ENCODE results near the gene NXPH1.

The NXPH1 gene

DNA sequence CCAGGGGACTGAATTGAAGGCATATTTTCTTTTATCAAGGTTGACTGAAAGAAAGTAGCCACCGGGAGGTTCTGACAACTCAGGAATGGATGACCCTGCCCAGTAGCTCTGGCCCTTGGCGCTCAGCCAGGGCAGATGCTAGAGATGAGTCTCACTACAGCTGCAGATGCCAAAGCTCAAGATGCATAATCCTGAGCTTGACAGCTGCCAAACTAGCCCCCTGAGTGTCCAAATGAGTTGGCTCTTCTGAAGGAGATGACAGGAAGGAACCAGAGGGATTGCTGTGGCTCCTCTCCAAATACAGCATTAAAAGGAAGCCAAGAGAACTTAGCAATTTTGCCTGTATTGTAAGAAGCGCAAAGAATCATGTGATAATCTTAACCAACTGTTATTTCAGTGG lies 78.4 kb downstream of the NXPH1 start:
- FAIRE-seq: no peak

DNA sequence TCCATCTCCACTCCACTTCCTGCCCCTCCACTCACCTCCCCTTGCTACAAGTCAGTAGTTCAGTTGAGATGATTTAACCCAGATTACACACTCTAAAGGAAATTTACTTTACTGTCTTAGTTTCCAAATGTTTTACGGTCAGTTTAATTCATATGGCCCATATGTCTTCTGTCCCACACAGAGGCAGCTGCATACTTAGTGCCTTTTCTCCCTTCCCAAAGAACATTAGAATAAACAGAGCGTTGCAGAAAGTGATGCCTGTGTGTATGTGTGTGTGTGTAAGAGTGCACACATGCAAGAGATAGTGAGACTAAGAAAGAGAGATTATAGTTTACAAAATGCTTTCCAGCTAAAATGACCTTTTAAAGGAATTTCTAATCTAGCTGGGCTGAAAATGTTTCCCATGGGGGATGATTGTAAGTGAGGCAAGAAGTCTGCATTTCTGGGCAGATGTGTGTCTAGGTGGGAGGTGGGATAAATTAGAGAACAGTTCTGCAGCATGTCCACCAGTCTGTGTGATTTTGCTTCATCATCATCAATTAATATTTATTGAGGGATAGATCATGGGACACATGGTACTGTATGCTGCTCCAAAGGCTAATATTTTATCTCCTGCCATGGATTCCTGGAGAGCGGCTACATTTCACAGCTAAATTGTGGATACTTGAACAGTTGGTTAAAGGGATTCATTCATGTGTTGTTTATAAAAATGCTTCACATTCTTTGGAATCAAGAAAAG lies 81.5 kb downstream of the NXPH1 start:
- no peak for FAIRE-seq

DNA sequence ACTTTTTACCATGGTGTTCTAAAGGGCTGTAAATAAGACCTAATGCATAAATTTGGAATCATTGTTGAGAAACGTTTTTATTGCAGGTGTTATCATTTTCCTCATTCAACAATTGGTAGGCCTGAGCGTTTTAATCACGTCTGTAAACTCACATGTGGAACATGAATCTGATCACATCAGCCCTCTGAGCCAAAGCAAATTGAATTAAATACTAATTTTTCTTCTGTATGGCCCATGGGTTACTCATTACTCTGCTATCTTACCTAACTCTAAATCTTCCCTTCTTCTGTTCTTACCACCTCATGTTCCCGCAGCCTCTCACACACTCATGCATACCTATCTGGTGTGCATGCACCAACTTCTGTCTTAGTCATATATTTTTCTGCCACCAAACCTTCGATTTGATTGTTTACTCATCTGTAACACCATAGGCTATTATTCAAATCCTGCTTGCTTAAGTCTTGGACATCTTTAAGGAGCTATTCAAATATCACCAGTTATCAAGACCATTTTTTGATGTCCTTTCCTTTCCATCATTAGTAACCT lies 82.3 kb downstream of the NXPH1 start:
- FAIRE-seq: no peak

DNA sequence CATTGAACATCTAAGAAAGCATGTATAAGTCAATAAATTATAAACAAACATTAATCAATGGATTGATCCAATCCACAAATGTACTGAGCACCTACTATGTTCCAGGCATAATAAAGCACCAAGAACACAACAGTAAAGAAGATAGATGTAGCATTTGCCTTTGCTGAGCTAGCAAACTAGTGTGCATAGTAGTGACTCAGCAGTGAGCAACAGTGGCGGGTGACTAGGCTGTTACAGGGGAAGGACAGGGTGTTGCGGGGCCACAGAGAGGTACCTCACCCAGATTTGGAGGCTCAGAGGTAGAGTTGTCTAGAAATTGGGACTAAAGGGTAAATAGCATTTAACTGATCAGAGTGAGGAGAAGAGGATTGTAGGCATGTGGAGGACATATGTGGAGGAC lies 83.6 kb downstream of the NXPH1 start:
- no peak for FAIRE-seq

DNA sequence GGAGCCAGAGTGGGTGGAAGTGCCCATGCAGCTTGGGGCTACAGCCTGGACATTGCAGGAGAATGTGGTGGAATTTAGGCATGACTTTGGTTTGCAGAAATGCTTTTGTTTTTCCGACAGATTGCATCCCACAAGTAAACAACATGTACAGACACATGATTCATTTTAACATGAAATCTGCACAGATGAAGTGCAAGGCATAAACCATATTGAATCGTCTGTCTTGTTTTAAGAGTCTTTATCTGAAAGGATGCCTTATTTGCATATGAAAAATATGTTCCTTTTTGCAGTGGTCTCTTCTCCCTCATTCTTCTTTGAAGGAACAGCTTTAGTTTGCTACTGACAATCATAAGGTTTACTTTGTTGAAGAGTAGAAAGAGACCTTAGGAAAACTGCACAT lies 94.9 kb downstream of the NXPH1 start:
- no peak for FAIRE-seq

DNA sequence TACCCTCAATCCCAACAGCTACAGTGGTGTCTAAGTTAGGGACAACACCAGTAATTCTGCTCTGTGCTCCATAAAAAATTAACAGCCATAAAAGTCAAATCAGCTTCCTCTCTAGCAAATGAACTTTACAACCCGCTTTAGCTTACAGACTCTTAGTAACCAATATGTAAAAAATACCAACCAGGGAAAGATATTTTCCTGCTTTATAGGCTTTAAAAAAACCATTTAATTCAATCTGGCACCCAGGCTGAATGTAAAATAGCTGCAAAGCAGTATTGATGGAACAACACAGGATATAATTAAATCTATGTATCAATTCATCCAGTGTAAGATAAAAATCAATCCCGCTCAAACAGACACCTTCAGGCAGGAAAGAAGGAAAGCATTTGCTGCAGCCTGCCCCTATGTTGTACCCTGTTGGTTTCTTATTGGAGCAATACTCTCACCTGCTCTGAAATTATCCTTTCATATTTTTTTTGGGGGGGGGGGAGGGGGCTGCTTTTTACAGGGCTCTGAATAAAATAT lies 98.6 kb downstream of the NXPH1 start:
- FAIRE-seq: no peak

DNA sequence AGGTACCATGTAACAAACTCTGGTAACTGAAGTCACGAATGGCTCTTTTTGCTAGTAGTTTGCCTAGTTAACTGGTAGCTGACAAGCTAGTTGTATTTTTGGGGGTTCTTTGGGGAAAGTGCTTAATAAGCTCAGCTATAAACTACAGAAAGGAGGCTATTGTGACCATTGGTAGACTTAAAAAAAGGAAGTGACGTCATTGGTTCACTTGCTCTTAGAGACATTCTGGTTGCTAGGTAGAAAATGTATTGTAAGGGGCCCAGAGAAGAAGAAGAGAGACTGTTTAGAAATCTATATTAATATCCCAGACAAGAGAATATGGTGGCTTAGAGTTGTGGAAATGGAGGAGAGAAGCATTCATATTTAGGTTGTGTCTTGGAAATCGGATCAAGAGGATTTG lies 103.0 kb downstream of the NXPH1 start:
- FAIRE-seq: no peak

DNA sequence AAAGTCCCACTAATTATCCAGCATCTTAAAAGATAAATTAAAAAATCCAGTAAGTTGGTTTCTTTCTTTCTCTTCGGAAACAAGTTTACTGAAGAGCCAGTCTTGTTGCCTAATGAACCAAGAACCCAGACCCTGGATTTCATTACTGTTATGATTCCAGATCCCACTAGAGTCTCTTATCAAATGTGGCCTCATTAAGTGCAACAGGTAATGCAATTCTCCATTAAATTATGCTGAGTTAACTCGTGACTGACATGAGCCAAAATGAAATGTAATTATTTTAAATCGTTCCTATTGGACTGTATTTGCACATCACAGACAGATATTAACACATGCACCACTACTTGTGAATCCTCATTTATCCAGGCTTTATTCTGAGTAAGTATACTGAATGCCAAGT lies 115.6 kb downstream of the NXPH1 start:
- no peak for FAIRE-seq

DNA sequence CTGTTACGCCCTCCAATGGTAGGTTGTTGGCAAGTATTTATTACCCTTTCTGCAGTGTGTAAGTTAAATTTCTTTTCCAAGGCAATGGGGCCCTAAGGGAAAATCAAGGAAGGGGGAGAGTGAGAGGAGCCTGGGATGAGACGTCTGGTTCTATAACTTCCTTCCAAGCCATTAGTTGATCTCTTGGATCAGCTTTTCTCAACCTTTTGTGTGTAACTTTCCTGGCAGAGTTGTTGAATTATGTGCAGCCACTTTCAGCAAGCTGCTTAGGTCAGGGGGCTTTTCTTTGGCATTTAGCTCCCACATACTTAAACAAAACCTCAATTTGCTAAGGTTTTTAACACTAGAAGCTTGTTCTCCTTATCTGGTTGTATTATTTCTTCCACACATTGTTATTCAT lies 127.1 kb downstream of the NXPH1 start:
- no peak for FAIRE-seq

DNA sequence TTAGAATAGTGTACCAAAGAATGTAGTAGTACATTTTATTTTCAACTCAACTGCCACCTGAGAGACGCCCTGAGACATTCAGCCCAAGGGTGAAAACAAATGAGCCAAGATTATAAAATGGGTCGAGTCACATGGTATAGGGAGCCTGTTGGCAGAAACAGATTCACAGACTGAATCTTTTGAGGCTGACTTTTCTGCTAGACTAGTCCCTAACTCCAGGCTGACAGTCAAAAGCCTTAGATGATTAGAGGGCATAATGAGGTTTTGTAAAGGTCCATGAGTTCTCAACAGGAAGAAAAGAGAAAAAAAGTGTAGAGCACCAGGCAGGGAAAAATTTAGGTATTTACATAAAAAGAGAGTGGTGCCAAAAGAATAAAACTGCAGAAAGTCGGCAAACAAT lies 128.0 kb downstream of the NXPH1 start:
- FAIRE-seq: no peak

DNA sequence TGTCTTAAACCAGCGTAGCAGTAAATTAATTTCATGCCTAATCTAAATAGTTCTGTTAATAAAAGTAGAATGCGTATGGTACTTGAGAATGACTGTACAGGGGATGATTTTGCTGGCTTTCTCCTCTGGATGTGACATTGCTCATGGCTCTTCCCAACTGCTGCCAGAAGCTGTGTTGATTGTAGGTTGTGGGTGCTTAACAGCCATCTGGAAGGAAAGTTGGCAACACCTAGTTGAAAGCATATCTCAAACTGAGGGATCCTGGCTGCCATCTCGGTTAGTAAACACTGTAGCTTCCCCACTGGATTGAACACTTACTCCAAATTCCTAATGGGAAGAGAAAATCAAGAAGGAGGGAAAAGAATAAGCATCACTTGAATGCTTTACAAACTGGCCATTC lies 130.9 kb downstream of the NXPH1 start:
- no peak for FAIRE-seq

DNA sequence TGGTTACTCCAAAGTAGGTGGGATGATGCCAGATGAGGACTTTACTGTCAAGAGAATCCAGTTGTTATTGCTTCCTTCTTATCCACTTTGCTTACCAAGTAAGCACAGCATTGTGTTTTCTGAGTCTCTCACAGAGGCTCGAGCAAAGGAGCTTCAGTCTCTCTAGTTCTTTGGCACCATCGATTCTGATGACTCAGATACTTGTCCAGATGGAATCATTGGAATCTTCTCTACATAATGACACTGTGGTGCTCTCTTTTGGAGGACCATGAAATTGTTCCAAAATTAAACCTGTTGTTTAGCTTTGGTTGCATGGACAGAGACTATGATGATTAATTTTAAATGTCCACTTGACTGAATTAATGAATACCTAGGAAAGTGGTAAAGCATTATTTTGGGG lies 132.6 kb downstream of the NXPH1 start:
- FAIRE-seq: no peak

DNA sequence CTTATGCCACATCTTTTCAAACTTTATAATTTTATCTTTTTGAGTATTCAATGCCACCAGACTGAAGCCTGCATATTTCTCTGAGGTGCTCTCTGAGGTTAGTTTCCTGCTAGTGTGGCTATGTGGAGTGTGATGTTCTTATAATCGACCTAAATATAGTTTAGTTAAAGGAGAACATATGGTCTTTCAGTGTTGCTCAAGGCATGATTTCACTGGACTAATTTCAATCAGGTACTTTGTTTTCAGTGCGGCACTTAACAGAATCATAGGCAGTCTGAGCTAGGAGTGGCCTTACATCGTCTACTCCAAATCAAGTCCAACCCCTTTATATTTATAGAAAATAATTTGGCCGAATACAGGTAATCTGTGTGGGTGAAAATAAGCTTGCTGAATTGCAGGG lies 134.2 kb downstream of the NXPH1 start:
- no peak for FAIRE-seq

DNA sequence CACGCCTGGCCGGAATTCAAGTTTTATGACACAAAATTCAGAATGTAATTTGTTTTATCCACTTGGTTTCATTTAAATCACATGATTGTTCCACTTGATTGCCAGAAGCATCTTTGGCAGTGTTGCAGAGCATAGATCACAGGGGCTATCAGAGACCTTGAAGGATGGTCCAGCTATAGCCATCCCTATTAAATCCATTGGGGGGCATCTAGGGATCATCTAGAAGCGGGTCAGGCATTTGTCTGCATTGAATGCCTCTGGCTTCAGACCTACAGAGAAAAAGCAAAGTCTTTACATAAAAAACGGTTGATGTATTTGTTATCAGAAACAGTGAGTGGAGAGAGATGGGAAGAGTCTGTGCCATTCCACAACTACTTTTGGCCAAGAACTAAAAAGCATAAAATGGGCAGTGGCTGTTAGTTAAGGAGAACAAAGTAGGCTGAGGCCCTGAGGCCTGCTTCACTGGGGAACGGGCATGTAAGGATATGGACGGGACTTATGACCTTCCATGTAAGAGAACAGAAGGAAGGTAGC lies 146.3 kb downstream of the NXPH1 start:
- no peak for FAIRE-seq

DNA sequence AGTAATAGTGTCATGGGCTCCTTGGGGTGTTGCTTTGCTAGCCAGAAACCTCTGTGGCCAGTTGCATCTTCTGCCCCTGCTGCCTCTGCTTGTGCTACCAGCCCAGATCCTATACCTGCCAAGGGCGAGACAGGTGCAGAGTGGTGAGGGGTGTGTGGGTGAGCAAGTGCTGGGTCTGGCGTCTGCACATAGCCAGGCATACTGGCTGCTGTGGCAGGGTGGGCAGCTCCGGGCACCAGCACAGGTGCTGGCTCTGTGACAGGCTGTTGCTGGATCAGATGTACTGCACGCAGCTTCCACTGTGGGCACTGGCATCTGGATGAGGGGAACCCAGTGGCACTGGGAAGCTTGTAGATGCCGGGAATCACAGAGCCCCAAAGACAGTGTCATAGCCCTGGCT lies 148.4 kb downstream of the NXPH1 start:
- no peak for FAIRE-seq

DNA sequence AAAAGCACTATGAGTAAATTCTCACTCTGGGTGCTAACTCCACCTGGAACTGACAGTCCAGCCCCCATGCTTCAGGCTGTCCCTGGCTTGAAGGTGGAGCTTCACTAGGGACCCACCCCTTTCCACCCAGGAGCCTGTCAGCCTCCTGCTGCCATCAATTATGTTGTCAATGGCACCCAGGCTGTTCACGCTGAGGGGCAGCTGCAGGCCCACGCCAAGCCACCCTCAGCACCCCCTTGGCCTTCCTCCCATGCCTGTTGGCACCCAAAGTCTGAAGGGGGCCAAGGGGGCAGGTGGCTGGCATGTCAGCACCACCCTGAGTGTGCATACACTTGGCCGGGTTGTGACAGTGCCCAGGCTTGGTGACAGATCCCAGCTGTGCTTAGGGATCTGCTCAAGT lies 149.3 kb downstream of the NXPH1 start:
- FAIRE-seq: no peak

DNA sequence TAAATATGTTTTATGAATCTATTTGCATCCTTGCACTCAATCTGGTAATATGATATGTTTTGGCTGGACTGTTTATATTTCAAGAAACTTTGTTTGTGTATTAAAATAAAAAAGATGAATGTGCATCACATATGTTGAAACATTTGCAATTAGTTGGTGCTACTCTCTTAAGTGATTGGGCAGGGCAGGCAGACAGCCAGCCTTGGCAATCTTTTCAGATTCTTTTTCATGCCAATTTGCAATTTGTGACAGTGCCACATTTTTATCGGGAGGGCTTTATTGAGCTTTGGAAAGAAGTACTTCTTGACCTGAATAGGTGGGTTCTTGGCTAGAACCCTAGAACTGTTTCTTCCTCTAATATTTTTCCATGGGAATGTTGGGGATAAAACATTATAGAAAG lies 152.2 kb downstream of the NXPH1 start:
- FAIRE-seq: no peak

DNA sequence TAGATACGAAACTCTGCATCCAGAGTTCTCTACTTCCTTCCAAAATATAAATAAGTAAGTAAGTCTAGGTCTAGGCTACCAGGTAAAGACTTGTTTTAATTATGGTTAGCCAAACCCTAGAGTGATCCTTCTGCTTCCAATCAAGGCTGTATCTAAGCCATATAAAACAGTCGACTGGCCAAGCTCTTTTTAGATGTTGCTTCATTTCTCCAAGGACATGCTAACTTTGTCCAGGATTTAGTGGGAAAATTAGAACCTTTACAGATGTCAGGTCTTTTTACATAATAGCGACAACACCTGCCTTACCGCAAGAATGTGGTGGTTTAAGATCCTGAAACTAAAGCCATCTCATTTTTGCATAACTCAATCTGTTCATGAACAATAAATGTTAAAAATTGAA lies 156.8 kb downstream of the NXPH1 start:
- no peak for FAIRE-seq

DNA sequence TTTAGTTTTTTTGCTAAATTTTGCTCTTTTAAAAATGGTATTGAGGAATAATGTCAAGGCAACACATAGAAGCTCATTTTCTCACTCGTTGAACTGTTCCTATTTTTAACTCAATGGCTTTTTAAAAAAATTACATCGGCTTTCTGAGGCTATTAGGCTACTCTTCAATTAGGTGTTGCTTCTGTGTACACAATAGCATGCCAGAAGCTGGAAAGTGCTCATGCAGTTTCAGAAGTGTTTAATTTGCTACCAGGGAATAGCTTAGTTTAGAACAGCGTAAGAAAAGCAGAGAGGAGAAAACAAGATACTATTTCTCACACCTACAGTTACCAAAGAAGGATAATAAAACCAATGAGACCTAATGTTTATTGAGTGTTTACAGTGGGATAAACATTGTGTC lies 157.4 kb downstream of the NXPH1 start:
- no peak for FAIRE-seq

DNA sequence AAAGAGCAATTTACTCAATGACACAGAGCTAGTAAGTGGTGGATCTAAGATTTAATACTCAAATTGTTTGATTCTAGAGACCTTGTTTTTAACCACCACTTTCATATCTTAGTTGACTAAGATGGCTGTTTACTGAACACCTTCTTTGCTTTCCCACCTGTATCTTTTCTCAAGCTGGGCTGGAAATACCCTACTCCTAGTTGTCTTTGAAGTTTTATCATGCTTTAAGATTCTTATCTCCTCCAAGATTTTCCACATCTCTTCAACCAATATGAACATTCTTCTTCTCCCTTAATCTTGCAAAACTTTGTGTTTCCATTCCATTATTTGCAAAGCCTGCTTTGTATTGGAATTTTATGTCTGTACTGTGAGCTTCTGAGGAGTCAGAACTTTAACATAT lies 157.9 kb downstream of the NXPH1 start:
- no peak for FAIRE-seq

DNA sequence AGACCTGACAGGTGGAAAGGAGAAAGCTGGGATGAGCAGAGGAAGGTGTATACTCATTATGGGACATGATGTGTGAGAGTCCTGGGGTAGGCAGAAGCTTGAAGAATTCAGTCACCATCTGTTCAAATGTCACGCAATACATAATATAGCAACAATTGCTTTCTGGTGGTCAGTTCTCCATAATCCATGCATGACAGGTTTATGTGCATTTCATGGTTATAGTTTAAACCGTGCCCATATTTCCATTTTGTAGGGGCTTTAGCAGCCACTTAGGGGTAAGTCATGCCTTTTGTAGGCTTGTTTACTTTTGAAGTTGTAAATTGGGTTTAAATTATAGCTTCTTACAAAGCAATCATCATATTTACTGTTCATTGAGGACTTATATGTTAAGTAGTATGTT lies 158.8 kb downstream of the NXPH1 start:
- no peak for FAIRE-seq

DNA sequence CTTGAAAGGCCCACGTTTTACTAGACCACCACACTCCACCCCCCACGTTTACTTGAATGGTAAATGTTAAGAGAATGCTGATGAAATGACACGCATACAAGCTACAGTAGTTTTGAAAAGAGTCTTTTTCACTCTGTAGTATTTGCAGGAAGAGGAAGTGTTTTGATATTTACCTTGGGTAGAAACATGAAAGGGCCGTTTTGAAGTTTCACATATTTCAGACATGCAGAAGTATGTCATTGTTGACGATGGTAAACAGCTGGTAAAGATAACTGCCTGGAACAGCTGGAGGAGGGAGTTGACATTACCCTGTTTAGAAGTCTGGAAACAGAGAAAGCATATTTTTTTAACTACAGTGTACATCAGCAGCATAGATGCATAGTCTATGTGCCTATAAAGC lies 160.7 kb downstream of the NXPH1 start:
- FAIRE-seq: no peak

DNA sequence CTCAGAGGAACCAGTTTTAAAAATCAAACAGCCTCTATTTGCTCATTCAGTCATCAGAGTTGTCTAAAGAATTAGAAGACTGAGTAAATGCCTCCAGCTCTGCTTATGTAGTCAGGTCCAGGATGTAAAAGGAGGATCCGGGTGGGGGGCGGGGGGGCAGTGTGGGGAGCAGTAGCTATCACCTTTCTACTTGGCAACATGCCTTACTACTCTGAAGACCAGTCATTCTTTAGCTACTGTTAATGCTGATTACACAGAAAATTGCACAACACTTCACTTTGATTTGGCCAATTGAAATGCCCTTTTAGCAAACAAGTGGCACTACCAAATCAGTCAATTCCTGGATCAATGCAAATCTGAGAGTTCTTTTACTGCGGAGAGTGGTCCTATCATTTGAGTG lies 164.2 kb downstream of the NXPH1 start:
- no peak for FAIRE-seq

DNA sequence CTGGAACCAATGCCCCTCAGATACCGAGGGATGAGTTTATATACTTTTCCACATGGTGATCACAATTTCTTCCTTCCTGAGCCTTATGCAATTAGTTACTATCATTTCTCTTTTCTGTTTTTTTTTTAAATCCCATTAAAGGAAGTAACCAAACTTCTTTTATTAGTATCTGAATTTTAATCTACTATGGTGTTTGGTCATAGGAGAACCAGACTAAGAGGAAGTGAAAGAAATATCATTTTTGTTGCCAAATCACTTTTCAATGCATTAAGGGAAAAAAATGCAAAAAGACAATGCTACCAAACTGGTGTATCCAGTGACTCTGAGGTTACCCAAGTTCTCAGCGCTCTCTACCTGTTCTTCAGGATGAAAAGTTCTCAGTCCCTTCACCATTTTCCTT lies 167.7 kb downstream of the NXPH1 start:
- no peak for FAIRE-seq

DNA sequence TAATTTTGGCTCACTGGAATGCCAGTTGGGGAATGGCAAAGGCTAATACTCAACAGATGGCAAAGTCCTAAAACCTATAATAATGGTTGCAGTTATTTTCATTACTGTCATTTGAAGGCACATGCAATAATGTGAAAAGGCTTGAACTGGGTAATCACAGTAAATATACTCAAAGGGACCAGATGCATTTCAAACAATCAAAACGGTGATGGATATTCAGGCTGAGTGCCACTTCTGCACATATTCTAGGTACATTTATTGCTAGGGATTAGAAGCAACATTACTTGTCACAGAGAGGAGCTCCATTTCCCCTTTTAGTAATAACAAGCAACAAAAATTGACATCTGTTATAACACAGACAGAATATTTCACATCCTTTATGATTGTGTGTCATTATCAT lies 171.8 kb downstream of the NXPH1 start:
- no peak for FAIRE-seq
